Measurements from ENCODE around the gene ADAMTSL4. TPM values are rescaled to one million over a fixed set of nuclear protein-coding genes. Genes with fewer than 3 reads are reported as not detected.

Gene ADAMTSL4
- total and polyA plus RNA-seq, 2 of the 8 experiments (the other 6 are each of a cell fraction or from before 2014, with no cell fraction given), result 4.2 to 5.4 TPM

GRCh38 chr1:150562446-150563339 lies 13.5 kb downstream of the ADAMTSL4 start:
- H4K20me1 ChIP-seq (replicated peaks in 1 of 2; ENCODE audit: control insufficient read depth in 1 of 2, insufficient read depth in 2 of 2, low read length in 2 of 2), result peaks cover 0 to 2% of the 10 kb centered on the region in 2 experiments
- no peak overlapping the region for H3K23ac ChIP-seq (ENCODE audit: insufficient read length)
- no peak overlapping the region for H2BK120ac ChIP-seq (replicated peaks; ENCODE audit: low read depth, low read length)
- peak overlapping the region; percentile 78; the same call in 1 of the 2 replicates for H2BK20ac ChIP-seq (ENCODE audit: low read length)
- H2BK5ac ChIP-seq (ENCODE audit: low read depth, low read length), result peak overlapping the region; percentile 97
- no peaks in the 10 kb centered on the region for H3K36me3 ChIP-seq (ENCODE audit: control insufficient read depth in 2 of 4, insufficient read depth in 4 of 4, low read length in 3 of 4)
- FAIRE-seq, result no peak
- peak overlapping the region; percentile 93 for H3K18ac ChIP-seq (ENCODE audit: extremely low read depth, low read length)
- H3K4me2 ChIP-seq (ENCODE audit: insufficient read depth in 1 of 2, low read depth in 2 of 2, low read length in 2 of 2), result peak overlapping the region; percentile 85 to 95
- POLR2A ChIA-PET (ENCODE audit: partially characterized antibody), result interaction anchor here (0.6 to 43.7 kb wide), 7 partner anchors 12 to 449 kb away, joined by 4 to 1380 read pairs (median 13); partner anchors contain the start of genes ADAMTSL4, ENSA, FALEC and MCL1
- H4K8ac ChIP-seq (ENCODE audit: extremely low read depth, insufficient read depth, low read length), result peak overlapping the region; percentile 77
- peaks cover 5 to 48% of the 10 kb centered on the region in 2 experiments; a peak in 3 of 4 replicates for H3K79me2 ChIP-seq (ENCODE audit: control insufficient read depth in 1 of 2, insufficient read depth in 2 of 2, low read length in 2 of 2)
- no peaks in the 10 kb centered on the region for H3K27me3 ChIP-seq (replicated peaks in 1 of 4; ENCODE audit: control insufficient read depth in 3 of 4, extremely low read depth in 1 of 4, insufficient read depth in 3 of 4, low read length in 3 of 4)
- H3K79me1 ChIP-seq (ENCODE audit: low read depth, low read length), result no peaks in the 10 kb centered on the region
- no peak overlapping the region for H3K14ac ChIP-seq (ENCODE audit: insufficient read length)
- H2AFZ ChIP-seq (ENCODE audit: low read length), result no peak overlapping the region
- 5% methylated on average over 4 of the region's 4 CpGs; no CpG with 5 or more reads in 1 of the 2 experiments for WGBS, 2 experiments (ENCODE audit: extremely low coverage in 1 of 2, insufficient coverage in 1 of 2, insufficient read length in 1 of 2, insufficient replicate concordance in 2 of 2, low coverage in 1 of 2, low lambda C conversion rate in 2 of 2, missing lambda C conversion rate in 1 of 2)
- H3K9ac ChIP-seq (replicated peaks in 1 of 4; ENCODE audit: extremely low read depth in 1 of 4, low read depth in 3 of 4, low read length in 3 of 4), result peak overlapping the region in 3 of 4 experiments; percentile 53 to 78 (median 60); a peak in 6 of 7 replicates
- H2BK15ac ChIP-seq (ENCODE audit: low read length), result peak overlapping the region; percentile 63; the same call in 1 of the 2 replicates
- H3K9me3 ChIP-seq (ENCODE audit: insufficient read depth in 2 of 2, low read depth in 1 of 2, low read length in 1 of 2), result no peaks in the 10 kb centered on the region
- no peak overlapping the region for H3K56ac ChIP-seq (replicated peaks; ENCODE audit: insufficient read length, low read depth, low read length)
- H2AK5ac ChIP-seq (ENCODE audit: low read depth, low read length), result no peak overlapping the region; the same call in 1 of the 2 replicates
- H2BK12ac ChIP-seq (ENCODE audit: low read depth, low read length), result peak overlapping the region; percentile 95
- peak overlapping the region; percentile 42 to 79 (median 70); a peak in 7 of 8 replicates for H3K4me3 ChIP-seq (ENCODE audit: extremely low read depth in 1 of 4, insufficient read depth in 2 of 4, low read depth in 3 of 4, low read length in 4 of 4)
- peaks cover 18 to 34% (median 25%) of the 10 kb centered on the region in 4 experiments for H3K4me1 ChIP-seq (replicated peaks in 1 of 4; ENCODE audit: control insufficient read depth in 3 of 4, insufficient read depth in 4 of 4, low read length in 3 of 4)
- peak overlapping the region; percentile 73 for H4K5ac ChIP-seq (ENCODE audit: insufficient read length, low read depth, low read length)
- H3K4ac ChIP-seq (replicated peaks; ENCODE audit: insufficient read length, low read depth, low read length), result peak overlapping the region; percentile 41
- DNase-seq (ENCODE audit: low read depth in 1 of 2, low spot score in 2 of 2), result no peak
- peak overlapping the region; percentile 50 for H4K91ac ChIP-seq (replicated peaks; ENCODE audit: insufficient read length, low read length)
- peak overlapping the region; percentile 88 for H3K27ac ChIP-seq (ENCODE audit: low read depth, low read length)
- H3K23me2 ChIP-seq (ENCODE audit: low read depth, low read length), result peaks cover 7% of the 10 kb centered on the region
- CTCF ChIA-PET (ENCODE audit: partially characterized antibody), result interaction anchor here (0.6 to 13.7 kb wide), 8 partner anchors 9 to 52 kb away, joined by 3 to 210 read pairs (median 15); partner anchors contain the start of gene ADAMTSL4
- TF ChIP-seq ASH2L (IDR thresholded peaks at IDR 0.05; ENCODE audit: low read length), result peak; percentile 53
- TF ChIP-seq BCL11A (IDR thresholded peaks at IDR 0.05; ENCODE audit: low read depth in 2 of 2, low read length in 2 of 2), result no peak
- TF ChIP-seq SP4 (IDR thresholded peaks at IDR 0.05; ENCODE audit: low read length), result no peak; the same call in 1 of the 2 replicates
- no peak for TF ChIP-seq CBX8 (IDR thresholded peaks at IDR 0.05; ENCODE audit: borderline replicate concordance, low read depth, low read length)
- TF ChIP-seq POU5F1 (IDR thresholded peaks at IDR 0.05; ENCODE audit: low read depth, low read length), result no peak
- TF ChIP-seq MAX (IDR thresholded peaks at IDR 0.05), result no peak
- no peak for TF ChIP-seq SRF (IDR thresholded peaks at IDR 0.05; ENCODE audit: low read depth, low read length)
- TF ChIP-seq MAFK (IDR thresholded peaks at IDR 0.05; ENCODE audit: low read depth, low read length), result no peak
- no peak for TF ChIP-seq SIX5 (IDR thresholded peaks at IDR 0.05; ENCODE audit: low read depth, low read length)
- TF ChIP-seq RXRA (IDR thresholded peaks at IDR 0.05; ENCODE audit: insufficient read depth, low read depth, low read length), result 0 out of 2 replicates have a peak, but pooled peaks have one; percentile 25
- TF ChIP-seq KDM1A (IDR thresholded peaks at IDR 0.05; ENCODE audit: borderline replicate concordance, low read length), result no peak
